ENCODE results near the gene GJB1. TPM values are rescaled to one million over a fixed set of nuclear protein-coding genes. Genes with fewer than 3 reads are reported as not detected.

Gene GJB1
- total and polyA plus RNA-seq, 7 donors = 0.05 TPM; not detected in 5

GRCh38 chrX:71250841-71251240 is 27.8 kb downstream of the GJB1 start:
- Histone ChIP-seq H3K4me3 (no peak overlapping the region), H3K27me3 (ENCODE audit: insufficient read depth in 3 of 3, low read length in 2 of 3) (no peaks in the 10 kb centered on the region), H3K4me1 (no peaks in the 10 kb centered on the region), H3K27ac (no peak overlapping the region), H3K9me3 (no peaks in the 10 kb centered on the region), H3K36me3 (ENCODE audit: insufficient read depth in 1 of 2, low read depth in 1 of 2) (peaks cover 6 to 52% of the 10 kb centered on the region in 2 donors)
- intact Hi-C loops (cut with DNase I) = no loop called here
- no peak for DNase-seq
- ATAC-seq = no peak
- TF ChIP-seq, protein P1, sequence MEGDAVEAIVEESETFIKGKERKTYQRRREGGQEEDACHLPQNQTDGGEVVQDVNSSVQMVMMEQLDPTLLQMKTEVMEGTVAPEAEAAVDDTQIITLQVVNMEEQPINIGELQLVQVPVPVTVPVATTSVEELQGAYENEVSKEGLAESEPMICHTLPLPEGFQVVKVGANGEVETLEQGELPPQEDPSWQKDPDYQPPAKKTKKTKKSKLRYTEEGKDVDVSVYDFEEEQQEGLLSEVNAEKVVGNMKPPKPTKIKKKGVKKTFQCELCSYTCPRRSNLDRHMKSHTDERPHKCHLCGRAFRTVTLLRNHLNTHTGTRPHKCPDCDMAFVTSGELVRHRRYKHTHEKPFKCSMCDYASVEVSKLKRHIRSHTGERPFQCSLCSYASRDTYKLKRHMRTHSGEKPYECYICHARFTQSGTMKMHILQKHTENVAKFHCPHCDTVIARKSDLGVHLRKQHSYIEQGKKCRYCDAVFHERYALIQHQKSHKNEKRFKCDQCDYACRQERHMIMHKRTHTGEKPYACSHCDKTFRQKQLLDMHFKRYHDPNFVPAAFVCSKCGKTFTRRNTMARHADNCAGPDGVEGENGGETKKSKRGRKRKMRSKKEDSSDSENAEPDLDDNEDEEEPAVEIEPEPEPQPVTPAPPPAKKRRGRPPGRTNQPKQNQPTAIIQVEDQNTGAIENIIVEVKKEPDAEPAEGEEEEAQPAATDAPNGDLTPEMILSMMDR (IDR thresholded peaks at IDR 0.05) = no peak
- 74 to 89% (median 84%) methylated on average over 7 to 9 of the region's 9 CpGs for WGBS, 3 donors

DNA sequence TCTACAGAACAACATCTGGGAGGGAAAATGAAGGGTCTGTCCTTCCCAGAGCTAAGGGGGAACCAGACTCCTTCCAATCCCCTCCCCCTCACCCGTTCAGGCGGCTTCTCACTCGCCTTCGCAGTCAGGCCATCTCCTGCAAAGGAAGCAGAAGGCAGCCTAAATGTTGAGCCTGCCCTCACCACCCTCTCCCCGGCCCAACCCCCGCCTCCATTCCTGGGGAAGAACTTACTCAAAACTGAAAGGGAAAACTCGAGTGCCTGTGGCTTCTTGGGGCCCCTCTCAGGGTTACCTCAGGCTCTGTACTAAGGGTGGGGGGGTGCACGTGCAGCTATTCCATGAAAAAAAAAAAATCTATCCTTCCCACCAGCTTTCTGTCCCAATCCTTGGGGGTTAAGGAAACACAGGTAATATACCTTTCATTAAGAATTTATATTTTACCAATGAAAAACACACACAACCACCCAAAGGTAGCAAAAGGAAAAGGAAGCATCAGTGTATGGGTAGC is 28.5 kb downstream of the GJB1 start:
- TF ChIP-seq, protein P1 (IDR thresholded peaks at IDR 0.05) = no peak
- H3K4me1 ChIP-seq = no peaks in the 10 kb centered on the region
- no peak overlapping the region for H3K4me3 ChIP-seq
- WGBS, 3 donors = 40 to 58% (median 58%) methylated on average over 4 to 8 of the region's 8 CpGs
- no peak overlapping the region for H3K27ac ChIP-seq
- no peaks in the 10 kb centered on the region for H3K9me3 ChIP-seq
- DNase-seq = no peak
- no peak for ATAC-seq
- no peaks in the 10 kb centered on the region for H3K27me3 ChIP-seq (ENCODE audit: insufficient read depth in 3 of 3, low read length in 2 of 3)
- peaks cover 5 to 45% of the 10 kb centered on the region in 2 donors for H3K36me3 ChIP-seq (ENCODE audit: insufficient read depth in 1 of 2, low read depth in 1 of 2)
- intact Hi-C loops (cut with DNase I) = no loop called here

GRCh38 chrX:71252221-71252620 is 29.2 kb downstream of the GJB1 start:
- DNase-seq (no peak), ATAC-seq (no peak)
- no peak overlapping the region for H3K4me3 ChIP-seq
- intact Hi-C loops (cut with DNase I) = no loop called here
- H3K9me3 ChIP-seq = no peaks in the 10 kb centered on the region
- no peak overlapping the region for H3K27ac ChIP-seq
- H3K36me3 ChIP-seq (ENCODE audit: insufficient read depth in 1 of 2, low read depth in 1 of 2) = peaks cover 2 to 38% of the 10 kb centered on the region in 2 donors
- whole genome bisulfite sequencing, 3 donors = 68 to 81% (median 74%) methylated on average over 2 of the region's 2 CpGs
- TF ChIP-seq, protein P1 (IDR thresholded peaks at IDR 0.05) = no peak
- no peaks in the 10 kb centered on the region for H3K27me3 ChIP-seq (ENCODE audit: insufficient read depth in 3 of 3, low read length in 2 of 3)
- no peaks in the 10 kb centered on the region for H3K4me1 ChIP-seq

DNA sequence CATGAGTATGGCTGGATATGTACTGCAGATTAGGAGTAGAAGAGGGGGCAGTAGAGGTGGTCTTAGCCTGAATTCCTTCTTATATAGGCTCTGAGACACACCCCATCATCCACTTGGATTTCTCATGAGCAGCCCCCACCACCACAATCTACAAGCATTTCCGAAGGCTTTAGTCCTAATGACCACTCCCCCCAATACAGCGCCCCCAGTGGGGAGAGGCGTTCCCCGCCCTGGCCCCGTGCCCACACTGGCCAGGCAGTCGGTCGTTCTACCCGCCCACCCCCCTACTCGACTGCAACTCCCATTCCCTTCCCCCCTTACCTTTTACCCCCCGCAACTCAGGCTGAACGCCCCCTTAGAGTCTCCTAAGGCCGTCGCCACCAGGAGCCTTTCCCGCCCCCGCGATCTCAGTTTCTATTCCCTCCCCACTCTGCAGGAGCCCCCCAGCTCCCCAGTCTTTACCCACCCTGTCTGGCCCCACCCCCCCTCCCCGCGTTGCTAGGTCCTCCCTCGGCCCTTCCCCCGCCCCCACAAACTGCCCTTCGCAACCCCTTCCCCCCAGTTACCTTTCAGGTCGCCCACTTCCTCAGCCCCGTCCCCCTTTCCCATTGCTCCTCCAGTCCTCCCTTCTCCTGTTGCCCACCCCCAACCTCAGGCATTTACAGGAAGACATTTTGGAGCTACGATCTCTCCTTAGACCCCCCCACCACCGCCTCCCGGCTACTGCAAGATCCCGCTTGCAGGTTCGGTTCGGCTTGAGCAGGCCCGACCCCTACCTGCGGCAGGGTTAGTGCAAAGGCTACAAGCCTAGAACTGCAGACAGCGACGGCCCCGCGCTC is 30.4 kb downstream of the GJB1 start:
- Histone ChIP-seq H3K27ac (peak overlapping the region; percentile 81), H3K9me3 (no peaks in the 10 kb centered on the region), H3K4me1 (no peaks in the 10 kb centered on the region), H3K36me3 (ENCODE audit: insufficient read depth in 1 of 2, low read depth in 1 of 2) (peaks cover 2 to 26% of the 10 kb centered on the region in 2 donors), H3K4me3 (peak overlapping the region; percentile 73), H3K27me3 (ENCODE audit: insufficient read depth in 3 of 3, low read length in 2 of 3) (no peaks in the 10 kb centered on the region)
- ATAC-seq = peak in 2 of 4 donors; percentile 1 to 2
- 0 to 27% (median 1%) methylated on average over 14 to 35 of the region's 35 CpGs for whole genome bisulfite sequencing, 3 donors
- DNase-seq = peak; percentile 44 to 72
- intact Hi-C loops (cut with DNase I) = no loop called here
- TF ChIP-seq, protein P1 (IDR thresholded peaks at IDR 0.05) = peak; percentile 39

All from psoas muscle (tissue), 8 donors.